ENCODE results near the gene TEX22.

TEX22 gene

GRCh38 chr14:105444859-105445258, 46.5 kb downstream of the TEX22 start:
- no peak for DNase-seq

DNA sequence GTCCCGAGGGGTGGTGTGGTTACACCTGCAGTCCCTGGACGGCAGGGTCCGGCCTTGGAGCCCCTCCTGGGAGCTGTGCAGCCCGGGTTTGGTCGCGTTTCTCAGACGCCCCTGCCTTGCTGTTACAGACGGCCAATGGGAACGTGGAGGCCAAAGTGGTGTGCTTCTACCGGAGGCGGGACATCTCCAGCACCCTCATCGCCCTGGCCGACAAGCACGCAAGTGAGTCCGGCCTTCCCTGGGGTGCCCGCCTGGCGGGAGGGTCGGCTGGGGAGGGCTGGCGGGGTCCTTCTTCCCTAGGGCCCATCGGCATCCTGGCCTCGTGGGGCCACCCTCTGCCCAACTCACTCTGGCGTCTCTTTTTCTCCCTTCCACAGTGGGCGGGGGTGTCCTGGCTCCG, 47.0 kb downstream of the TEX22 start:
- DNase-seq: no peak

- no peak for DNase-seq
These were observed 47.8 kb downstream of the TEX22 start for GRCh38 chr14:105445901-105446845.

DNA sequence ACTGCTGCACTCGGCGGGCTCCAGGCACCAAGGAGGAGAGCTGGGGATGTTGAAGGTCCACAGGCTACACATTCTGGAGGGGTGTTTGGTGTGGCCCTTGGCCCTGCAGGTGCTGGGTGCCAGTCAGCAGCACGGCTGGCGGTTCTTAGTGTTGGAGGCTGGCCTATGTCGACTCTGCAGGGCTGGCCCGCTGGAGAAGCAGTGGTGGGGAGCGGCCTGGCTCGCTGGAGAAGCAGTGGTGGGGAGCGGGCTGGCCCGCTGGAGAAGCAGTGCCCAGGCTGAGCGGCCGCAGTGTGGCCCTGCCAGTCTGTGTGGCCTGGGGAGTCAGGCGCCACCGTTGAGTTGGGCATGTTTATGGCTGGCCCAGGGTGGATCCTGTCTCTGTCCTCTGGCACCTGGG, 48.6 kb downstream of the TEX22 start:
- DNase-seq: no peak

GRCh38 chr14:105447651-105448640, 49.6 kb downstream of the TEX22 start:
- no peak for DNase-seq

DNA sequence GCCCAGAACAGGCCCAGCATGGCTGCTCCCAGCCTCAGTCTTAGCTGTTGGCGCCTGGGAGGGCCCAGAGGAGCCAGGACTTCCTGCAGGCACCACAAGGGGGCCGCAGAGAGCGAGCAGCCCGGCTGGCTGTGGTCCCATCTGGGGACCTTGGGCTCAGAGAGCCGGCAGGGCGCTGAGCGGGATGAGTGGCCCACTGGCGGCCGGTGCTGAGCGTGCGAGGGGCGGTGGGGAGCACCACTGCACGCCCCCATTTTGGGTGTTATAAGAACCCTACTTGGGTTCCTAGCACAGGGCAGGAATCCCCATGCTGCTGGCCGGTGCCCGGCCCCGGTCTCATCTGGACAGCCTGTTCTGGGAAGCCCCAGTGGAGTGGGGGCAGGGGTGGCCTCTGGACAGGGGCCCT, 50.4 kb downstream of the TEX22 start:
- no peak for DNase-seq

- no peak for DNase-seq
These were observed 51.2 kb downstream of the TEX22 start for GRCh38 chr14:105449276-105450122.

- no peak for DNase-seq
These were observed 51.8 kb downstream of the TEX22 start for GRCh38 chr14:105450123-105450505.

GRCh38 chr14:105450864-105451720, 52.8 kb downstream of the TEX22 start:
- DNase-seq: no peak

DNA sequence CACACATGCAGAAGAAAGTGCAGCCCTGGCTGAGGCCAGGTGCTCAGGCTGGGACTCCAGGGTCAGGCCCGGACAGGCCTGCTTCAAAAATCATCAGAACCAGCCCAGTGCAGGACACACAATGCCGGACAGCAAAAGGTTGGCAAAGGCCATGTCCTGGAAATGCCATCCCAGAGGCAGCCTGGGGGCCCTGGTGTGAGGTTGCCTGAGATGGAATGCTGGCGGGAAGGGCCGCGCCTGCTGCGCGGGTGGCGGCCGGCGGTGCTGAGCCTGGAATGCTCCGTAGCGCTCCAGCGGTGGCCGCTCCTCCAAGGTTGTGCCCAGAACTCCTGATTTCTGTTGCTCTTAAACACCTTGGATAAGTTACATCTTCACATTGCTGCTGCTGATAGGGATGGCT, 54.6 kb downstream of the TEX22 start:
- DNase-seq: no peak

DNA sequence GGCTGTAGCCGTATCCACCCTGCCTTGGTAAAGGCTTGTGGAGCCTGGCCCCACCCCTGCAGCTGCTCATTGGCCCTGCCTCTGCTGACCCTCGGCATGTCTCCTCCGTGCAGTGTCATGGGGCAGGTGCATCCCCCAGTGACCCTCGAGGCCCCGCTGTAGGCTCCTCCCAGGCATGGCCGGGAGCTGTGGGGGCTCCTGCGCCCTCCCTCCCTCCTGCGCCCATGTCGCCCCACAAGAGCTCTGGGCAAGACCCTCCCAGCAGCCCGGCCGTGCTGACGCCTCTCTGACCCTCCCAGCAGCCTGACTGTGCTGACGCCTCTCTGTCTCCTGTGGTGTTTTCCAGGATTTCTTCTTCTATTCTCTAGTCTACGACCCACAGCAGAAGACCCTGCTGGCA, 55.5 kb downstream of the TEX22 start:
- DNase-seq: no peak

DNA sequence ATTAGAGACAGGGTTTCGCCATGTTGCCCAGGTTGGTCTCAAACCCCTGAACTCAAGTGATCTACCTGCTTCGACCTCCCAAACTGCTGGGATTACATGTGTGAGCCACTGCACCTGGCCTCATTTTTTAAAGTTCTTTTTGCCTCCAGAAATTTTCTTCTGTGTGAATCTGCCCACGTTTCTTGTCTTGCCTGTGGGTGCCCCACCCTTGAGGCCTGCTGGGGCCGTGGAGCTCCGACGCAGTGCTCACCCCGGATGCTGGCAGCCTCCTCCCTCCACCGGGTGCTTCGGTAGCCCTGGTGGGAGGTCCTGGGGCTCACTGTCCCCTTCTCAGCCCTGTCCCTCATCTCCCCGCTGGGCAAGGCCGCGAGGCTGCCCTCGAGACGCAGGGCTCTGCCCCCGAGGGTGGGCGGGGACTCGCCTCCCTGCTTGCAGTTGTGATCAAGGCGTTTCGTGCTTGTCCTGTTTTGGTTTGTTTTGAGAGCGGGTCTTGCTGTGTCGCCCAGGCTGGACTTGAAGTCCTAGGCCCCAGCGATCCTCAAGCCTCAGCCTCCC, 56.8 kb downstream of the TEX22 start:
- no peak for DNase-seq

GRCh38 chr14:105455766-105456660, 57.7 kb downstream of the TEX22 start:
- DNase-seq: no peak

DNA sequence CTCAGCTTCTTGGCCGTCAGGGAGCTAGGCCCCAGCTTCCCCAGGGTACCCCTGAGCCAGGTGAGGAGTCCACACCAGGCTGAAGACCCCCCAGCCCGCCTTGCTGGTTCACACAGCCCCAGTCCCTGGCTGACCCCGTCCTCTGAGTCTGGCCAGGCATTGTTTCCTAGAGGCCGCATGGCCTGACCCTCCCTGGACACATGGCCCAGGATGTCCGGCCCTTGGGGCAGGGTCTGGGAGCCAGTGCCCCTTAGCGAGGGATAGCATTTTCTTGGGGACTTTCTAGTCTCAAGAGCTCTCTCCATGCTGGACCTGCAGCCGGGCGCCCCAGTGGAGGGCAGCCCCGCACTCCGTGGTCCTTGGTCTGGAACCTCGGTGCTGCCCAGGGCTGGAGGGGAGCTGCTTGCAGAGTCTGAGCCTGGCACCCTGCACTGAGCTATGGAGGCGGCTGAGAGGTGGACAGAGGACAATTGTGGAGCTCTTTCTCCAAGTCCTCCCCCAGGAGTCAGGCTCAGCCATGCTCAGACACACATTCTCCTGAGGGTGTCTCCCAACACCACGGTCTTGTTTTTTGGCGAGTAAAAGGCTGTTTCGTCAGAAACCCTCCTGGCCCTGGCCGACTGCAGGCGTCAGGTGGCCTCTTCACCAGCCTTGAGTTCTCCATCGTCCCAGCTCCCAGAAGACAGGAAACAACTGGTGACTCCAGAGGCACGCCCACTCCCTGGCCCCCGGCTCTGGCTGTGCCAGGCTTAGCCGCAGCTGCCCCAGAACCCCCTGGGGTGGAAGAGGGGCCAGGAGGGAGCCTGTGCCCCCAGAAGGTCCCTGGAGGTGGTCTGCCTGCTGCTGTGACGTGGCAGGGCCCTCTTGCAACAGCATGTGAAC, 58.6 kb downstream of the TEX22 start:
- no peak for DNase-seq

DNA sequence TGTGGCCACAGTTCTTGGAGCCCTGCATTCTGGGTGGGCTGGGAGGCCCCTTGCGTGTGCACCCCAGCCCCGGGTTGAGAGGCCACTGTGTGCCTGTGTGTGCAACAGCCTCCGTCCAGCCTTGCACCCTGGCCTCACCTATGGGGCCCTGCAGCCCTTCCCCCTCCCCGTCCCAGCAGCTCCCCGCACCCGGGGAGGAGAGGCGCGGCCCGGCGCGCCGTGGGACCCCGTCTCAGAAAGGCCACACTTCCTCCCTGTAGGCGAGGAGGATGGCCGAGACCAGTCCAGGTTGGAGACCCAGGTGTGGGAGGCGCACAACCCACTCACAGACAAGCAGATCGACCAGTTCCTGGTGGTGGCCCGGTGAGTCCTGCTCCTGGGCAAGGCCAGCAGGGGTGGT, 59.7 kb downstream of the TEX22 start:
- no peak for DNase-seq

DNA sequence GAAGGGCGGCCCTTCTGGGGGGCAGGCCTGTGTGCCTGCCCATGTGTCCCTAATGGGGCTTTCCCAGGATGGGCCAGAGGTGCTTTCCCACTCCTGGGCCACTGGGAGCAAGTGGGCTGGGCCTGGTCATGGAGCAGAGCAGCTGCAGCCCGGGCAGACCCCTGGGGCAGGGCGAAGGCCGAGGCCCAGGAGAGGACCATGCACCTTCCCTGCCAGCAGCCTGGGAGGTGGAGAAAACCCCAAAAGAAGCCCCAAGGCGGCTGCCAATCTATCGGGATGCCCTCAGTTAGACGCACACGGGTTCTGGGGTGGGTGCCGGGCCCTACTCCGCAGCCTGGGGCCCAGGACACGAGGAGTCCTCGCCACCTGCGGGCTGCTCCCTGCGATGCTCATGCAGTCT, 60.2 kb downstream of the TEX22 start:
- DNase-seq: no peak

DNA sequence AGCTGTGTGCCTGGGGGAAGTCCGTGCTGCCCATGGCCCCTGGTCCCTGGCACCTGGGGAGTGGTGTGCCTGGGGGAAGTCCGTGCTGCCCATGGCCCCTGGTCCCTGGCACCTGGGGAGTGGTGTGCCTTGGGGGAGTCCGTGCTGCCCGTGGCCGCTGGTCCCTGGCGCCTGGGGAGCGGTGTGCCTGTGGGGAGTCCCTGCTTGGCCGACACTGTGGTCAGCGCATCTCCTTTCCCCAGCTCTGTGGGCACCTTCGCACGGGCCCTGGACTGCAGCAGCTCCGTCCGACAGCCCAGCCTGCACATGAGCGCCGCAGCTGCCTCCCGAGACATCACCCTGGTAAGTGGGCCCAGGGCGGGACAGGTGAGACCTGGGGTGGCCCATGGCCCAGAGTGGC, 61.8 kb downstream of the TEX22 start:
- DNase-seq: no peak

GRCh38 chr14:105460616-105461015, 62.3 kb downstream of the TEX22 start:
- no peak for DNase-seq

DNA sequence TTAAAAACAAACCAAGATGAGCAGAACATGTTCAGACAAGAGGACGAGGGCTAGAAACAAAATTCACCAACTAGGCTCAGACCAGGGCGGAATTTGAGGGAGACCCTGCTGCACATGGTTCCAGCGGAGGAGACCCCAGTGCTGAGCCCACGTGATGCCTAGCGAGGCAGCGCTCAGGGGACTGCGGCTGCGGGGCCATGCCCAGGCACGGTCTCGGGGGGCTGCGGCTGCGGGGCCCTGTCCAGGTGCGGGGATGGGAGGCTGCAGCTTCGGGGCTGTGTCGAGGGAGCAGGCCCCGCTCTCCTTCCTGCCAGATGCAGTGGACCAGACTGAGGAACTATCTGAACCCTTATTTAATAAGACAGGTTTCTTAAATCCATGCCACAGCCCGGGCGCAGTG, 63.6 kb downstream of the TEX22 start:
- DNase-seq: no peak
